Smooth muscle cell (in vitro differentiated cells): ENCODE results near the gene LSM14A. TPM values are rescaled to one million over a fixed set of nuclear protein-coding genes. Genes with fewer than 3 reads are reported as not detected.
"Not testable (repeated sequence)": the region's sequence is repeated elsewhere in the genome, so short reads cannot be mapped to it uniquely, and the experiment has no call there.

Experiments used
- DNase-seq: peaks from one replicate; lab custom pipeline; 2025; ENCODE audit not compliant: unreplicated experiment; lab: John Stamatoyannopoulos, UW
- H2AFZ ChIP-seq: fragments of 200-600 bp; sonication (generic); 2 replicates; pipeline ENCODE4 v1.6.0; 2016; ENCODE audit warnings: antibody characterized with exemption, low read depth, mild to moderate bottlenecking
- H3F3A ChIP-seq: fragments of 200-600 bp; sonication (generic); 2 replicates; pipeline ENCODE4 v1.6.0; 2017; ENCODE audit warnings: antibody characterized with exemption, low read depth
- H3K27ac ChIP-seq: fragments of 200-600 bp; sonication (generic); 2 replicates; pipeline ENCODE4 v1.5.1; 2016; ENCODE audit warnings: low read depth, mild to moderate bottlenecking
- H3K27me3 ChIP-seq: fragments of 200-600 bp; sonication (generic); 2 replicates; pipeline ENCODE4 v1.6.1; 2016; ENCODE audit warnings: low read depth, mild to moderate bottlenecking
- H3K36me3 ChIP-seq: fragments of 200-600 bp; sonication (generic); 2 replicates; pipeline ENCODE4 v1.5.1; 2016; ENCODE audit warnings: low read depth
- H3K4me1 ChIP-seq: fragments of 200-600 bp; sonication (generic); 2 replicates; pipeline ENCODE4 v1.5.1; 2016; ENCODE audit warnings: low read depth
- H3K4me2 ChIP-seq: fragments of 200-600 bp; sonication (generic); 2 replicates; pipeline ENCODE4 v1.6.0; 2016; ENCODE audit warnings: mild to moderate bottlenecking
- H3K4me3 ChIP-seq: fragments of 200-600 bp; sonication (generic); 2 replicates; pipeline ENCODE4 v1.5.1; 2016; ENCODE audit warnings: mild to moderate bottlenecking
- H3K79me2 ChIP-seq: fragments of 200-600 bp; sonication (generic); 2 replicates; pipeline ENCODE4 v1.6.0; 2016; ENCODE audit warnings: low read depth, mild to moderate bottlenecking
- H3K9ac ChIP-seq: fragments of 200-600 bp; sonication (generic); 2 replicates; pipeline ENCODE4 v1.6.0; 2016; ENCODE audit warnings: low read depth
- H3K9me3 ChIP-seq: fragments of 200-600 bp; sonication (generic); replicated peaks from 2 replicates; pipeline ENCODE4 v1.5.1; 2016; ENCODE audit warnings: low read depth
- H4K20me1 ChIP-seq: fragments of 200-600 bp; sonication (generic); 2 replicates; pipeline ENCODE4 v1.6.0; 2016; ENCODE audit warnings: low read depth
- WGBS: methylation state at CpG from one replicate; pipeline ENCODE4 v1.1.7; 2016; ENCODE audit warnings: low lambda C conversion rate; 5-methylcytosine and 5-hydroxymethylcytosine counted together
- polyA plus RNA-seq: library from polyadenylated mRNA; unstranded; fragments of >200 nt; fragmentation: Nextera tagmentation; extraction: Ambion mirVana; gene quantifications from 2 replicates; pipeline ENCODE4 v1.2.1, GENCODE V29; 2016
- total RNA-seq: library from RNA; depleted of rRNA; stranded (reverse); fragments of >200 nt; gene quantifications from 2 replicates; pipeline ENCODE4 v1.2.3, GENCODE V29; 2014
- TF ChIP-seq, protein P1 (sequence below): fragments of 200-600 bp; sonication (generic); IDR thresholded peaks from 2 replicates; pipeline ENCODE4 v1.5.1; 2017; ENCODE audit warnings: borderline replicate concordance, mild to moderate bottlenecking, antibody characterized with exemption; ENCODE audit not compliant: insufficient read depth, poor library complexity, severe bottlenecking

The LSM14A gene
- total and polyA plus RNA-seq, 2 experiments from 2014 or later, result 63.0 to 90.9 TPM

DNA sequence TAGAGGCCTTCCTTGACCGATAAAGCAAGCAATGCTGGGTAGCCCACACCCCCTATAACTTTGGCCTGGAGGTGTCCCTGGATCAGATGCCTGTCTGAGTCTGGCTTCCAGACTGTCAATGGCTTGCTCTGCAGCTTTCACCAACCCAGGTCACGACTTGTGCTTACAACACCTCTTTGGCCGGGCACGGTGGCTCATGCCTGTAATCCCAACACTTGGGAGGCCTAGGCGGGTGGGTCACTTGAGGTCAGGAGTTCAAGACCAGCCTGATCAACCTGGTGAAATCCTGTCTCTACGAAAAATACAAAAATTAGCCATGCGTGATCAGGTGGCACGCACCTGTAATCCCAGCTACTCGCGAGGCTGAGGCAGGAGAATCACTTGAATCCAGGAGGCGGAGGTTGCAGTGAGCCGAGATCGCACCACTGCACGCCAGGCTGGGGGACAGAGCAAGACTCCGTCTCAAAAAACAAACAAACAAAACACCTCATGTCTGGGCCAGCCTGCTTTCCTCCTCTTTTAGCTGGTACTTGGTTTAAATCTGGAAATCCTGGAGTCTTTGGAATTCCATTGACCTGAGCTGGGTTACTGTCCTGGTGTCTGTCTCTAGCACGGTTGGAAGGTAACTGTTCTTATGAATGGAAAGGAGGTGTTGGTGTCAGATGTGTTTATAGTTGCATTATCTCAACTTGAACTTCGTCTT lies 71.7 kb downstream of the LSM14A start:
- TF ChIP-seq, protein P1, sequence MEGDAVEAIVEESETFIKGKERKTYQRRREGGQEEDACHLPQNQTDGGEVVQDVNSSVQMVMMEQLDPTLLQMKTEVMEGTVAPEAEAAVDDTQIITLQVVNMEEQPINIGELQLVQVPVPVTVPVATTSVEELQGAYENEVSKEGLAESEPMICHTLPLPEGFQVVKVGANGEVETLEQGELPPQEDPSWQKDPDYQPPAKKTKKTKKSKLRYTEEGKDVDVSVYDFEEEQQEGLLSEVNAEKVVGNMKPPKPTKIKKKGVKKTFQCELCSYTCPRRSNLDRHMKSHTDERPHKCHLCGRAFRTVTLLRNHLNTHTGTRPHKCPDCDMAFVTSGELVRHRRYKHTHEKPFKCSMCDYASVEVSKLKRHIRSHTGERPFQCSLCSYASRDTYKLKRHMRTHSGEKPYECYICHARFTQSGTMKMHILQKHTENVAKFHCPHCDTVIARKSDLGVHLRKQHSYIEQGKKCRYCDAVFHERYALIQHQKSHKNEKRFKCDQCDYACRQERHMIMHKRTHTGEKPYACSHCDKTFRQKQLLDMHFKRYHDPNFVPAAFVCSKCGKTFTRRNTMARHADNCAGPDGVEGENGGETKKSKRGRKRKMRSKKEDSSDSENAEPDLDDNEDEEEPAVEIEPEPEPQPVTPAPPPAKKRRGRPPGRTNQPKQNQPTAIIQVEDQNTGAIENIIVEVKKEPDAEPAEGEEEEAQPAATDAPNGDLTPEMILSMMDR, result no peak
- 79% methylated on average over 17 of the region's 17 CpGs for WGBS
- Histone ChIP-seq H3K36me3 (no peaks in the 10 kb centered on the region), H3K4me1 (peaks cover 4% of the 10 kb centered on the region), H3K4me3 (no peak overlapping the region), H2AFZ (no peak overlapping the region), H3K9ac (no peak overlapping the region), H3K27me3 (no peaks in the 10 kb centered on the region), H3K27ac (peak overlapping the region; percentile 74), H4K20me1 (no peaks in the 10 kb centered on the region), H3K4me2 (no peak overlapping the region), H3K79me2 (no peaks in the 10 kb centered on the region), H3K9me3 (no peaks in the 10 kb centered on the region), H3F3A (no peaks in the 10 kb centered on the region)
- no peak for DNase-seq

DNA sequence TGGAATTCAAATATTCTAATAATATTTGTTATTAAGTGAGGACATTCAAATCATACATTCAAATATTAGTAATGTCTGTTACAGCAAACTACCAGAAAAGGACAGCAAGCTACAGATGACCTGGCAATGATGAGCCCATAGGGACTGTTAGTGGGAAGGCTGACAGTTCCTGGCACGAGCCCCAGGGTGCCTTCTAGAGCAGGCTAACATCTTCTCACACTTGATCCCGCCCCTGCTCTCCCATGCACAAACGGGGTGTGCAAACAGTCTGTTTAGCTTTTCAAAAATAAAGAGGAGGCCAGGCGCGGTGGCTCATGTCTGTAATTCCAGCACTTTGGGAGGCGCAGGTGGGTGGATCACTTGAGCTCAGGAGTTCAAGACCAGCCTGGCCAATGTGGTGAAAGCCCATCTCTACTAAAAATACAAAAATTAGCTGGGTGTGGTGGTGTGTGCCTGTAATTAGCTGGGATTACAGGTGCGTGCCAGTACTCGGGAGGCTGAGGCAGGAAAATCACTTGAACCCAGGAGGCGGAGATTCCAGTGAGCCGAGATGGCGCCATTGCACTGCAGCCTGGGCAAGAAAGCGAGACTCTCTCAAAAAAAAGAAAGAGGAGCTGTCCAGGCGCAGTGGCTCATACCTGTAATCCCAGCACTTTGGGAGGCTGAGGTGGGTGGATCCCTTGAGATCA lies 72.5 kb downstream of the LSM14A start:
- Histone ChIP-seq H3K9me3 (no peaks in the 10 kb centered on the region), H2AFZ (no peak overlapping the region), H3K9ac (no peak overlapping the region), H3K27ac (peak overlapping the region; percentile 74), H3K27me3 (no peaks in the 10 kb centered on the region), H3K4me3 (no peak overlapping the region), H3K4me2 (no peak overlapping the region), H3F3A (no peaks in the 10 kb centered on the region), H3K36me3 (no peaks in the 10 kb centered on the region), H3K79me2 (no peaks in the 10 kb centered on the region), H3K4me1 (peaks cover 4% of the 10 kb centered on the region), H4K20me1 (no peaks in the 10 kb centered on the region)
- TF ChIP-seq, protein P1, result no peak
- 92% methylated on average over 13 of the region's 13 CpGs for WGBS
- DNase-seq, result no peak

DNA sequence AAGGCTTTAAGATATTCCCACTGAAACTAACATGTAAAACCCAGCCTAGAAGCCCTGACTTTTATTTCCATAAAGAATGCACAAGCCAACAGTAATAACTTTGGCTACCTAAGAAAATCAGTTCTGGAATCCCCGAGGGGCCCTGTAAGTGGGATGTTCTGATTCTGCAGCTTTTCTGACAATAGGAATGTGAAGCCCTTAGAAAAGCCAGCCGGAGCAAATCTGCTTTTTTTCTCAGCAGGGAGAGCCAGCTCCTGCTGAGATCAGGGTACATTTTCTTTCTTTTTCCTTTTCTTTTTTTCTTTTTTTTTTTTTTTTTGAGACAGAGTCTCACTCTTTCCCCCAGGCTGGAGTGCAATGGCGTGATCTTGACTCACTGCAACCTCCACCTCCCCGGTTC lies 74.0 kb downstream of the LSM14A start:
- Histone ChIP-seq H3K4me2 (no peak overlapping the region), H4K20me1 (no peaks in the 10 kb centered on the region), H2AFZ (no peak overlapping the region), H3F3A (no peaks in the 10 kb centered on the region), H3K27me3 (no peaks in the 10 kb centered on the region), H3K9ac (no peak overlapping the region), H3K27ac (no peak overlapping the region), H3K79me2 (no peaks in the 10 kb centered on the region), H3K36me3 (no peaks in the 10 kb centered on the region), H3K9me3 (no peaks in the 10 kb centered on the region), H3K4me3 (no peak overlapping the region), H3K4me1 (peaks cover 4% of the 10 kb centered on the region)
- TF ChIP-seq, protein P1, result no peak
- WGBS, result 77% methylated on average over 4 of the region's 4 CpGs
- DNase-seq, result no peak

DNA sequence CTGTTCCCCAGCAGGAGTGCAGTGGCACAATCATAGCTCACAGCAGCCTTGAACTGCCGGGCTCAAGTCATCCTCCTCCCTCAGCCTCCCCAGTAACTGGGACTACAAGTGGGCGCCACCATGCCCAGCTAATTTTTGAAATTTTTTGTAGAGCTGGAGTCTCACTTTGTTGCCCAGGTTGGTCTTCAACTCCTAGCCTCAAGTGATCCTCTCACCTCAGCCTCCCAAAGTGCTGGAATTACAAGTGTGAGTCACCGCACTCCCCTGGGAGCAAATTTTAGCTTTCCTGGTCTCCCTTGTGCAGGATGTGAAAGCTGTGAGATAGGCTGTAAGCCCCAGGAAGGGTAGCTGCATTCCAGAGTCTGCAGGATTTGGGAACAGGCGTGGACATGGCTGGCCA lies 76.6 kb downstream of the LSM14A start:
- H3K79me2 ChIP-seq, result no peaks in the 10 kb centered on the region
- peaks cover 4% of the 10 kb centered on the region for H3K4me1 ChIP-seq
- H3K4me3 ChIP-seq, result no peak overlapping the region
- H3F3A ChIP-seq, result no peaks in the 10 kb centered on the region
- no peaks in the 10 kb centered on the region for H3K36me3 ChIP-seq
- H3K27ac ChIP-seq, result no peak overlapping the region
- no peak overlapping the region for H3K9ac ChIP-seq
- no peak overlapping the region for H3K4me2 ChIP-seq
- H3K27me3 ChIP-seq, result no peaks in the 10 kb centered on the region
- WGBS, result 85% methylated on average over 4 of the region's 4 CpGs
- H2AFZ ChIP-seq, result no peak overlapping the region
- DNase-seq, result no peak
- TF ChIP-seq, protein P1, result no peak
- no peaks in the 10 kb centered on the region for H4K20me1 ChIP-seq
- H3K9me3 ChIP-seq, result no peaks in the 10 kb centered on the region

DNA sequence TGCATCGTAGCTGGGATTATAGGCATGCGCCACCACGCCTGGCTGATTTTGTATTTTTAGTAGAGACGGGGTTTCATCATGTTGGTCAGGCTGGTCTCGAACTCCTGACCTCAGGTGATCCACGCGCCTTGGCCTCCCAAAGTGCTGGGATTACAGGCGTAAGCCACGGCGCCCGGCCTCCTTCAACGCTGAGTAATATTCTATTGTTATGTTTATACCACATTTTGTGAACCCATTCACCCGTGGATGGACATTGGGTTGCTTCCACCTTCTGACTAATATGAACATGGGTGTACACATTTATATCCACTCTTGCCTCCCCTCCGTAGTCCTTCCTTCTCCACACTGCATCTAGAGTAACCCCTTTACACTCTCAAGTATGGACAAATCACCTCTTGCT lies 80.9 kb downstream of the LSM14A start:
- not testable (repeated sequence) for H3K4me2 ChIP-seq, H4K20me1 ChIP-seq, H3F3A ChIP-seq, H3K9ac ChIP-seq, H3K9me3 ChIP-seq, H3K27ac ChIP-seq, H3K36me3 ChIP-seq, H2AFZ ChIP-seq, H3K4me1 ChIP-seq, H3K27me3 ChIP-seq, H3K4me3 ChIP-seq, DNase-seq
- WGBS, result 99% methylated on average over 14 of the region's 14 CpGs
- H3K79me2 ChIP-seq, result peaks cover 33% of the 10 kb centered on the region
